ENCODE results near the gene BCAN.
A peak's percentile ranks its signal among the peaks of the same experiment; 100 is the strongest.

The BCAN gene

DNA sequence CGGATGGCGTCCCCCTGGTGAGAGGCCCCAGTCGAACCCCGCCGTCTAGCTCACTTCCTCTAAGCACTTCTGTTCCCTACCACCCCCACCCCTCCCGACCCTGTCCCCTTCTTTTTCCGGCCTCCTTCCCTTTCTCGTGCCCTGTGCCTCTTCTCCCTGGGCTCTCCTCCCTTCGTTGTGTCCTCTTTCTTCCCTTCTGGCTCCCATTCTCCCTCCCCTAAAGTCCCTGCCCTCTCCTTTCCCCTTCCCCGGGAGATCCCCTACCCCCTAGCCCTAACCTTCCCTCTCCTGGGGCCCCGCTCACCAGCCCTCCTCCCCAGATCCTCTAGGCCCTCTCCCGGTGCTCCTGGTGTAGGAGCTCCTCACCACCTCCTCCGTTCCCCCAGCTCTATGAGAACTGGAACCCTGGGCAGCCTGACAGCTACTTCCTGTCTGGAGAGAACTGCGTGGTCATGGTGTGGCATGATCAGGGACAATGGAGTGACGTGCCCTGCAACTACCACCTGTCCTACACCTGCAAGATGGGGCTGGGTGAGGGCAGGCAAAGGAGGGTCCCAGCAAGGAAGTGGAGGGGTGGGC lies 15.9 kb downstream of the BCAN start:
- TF ChIP-seq, protein P1, sequence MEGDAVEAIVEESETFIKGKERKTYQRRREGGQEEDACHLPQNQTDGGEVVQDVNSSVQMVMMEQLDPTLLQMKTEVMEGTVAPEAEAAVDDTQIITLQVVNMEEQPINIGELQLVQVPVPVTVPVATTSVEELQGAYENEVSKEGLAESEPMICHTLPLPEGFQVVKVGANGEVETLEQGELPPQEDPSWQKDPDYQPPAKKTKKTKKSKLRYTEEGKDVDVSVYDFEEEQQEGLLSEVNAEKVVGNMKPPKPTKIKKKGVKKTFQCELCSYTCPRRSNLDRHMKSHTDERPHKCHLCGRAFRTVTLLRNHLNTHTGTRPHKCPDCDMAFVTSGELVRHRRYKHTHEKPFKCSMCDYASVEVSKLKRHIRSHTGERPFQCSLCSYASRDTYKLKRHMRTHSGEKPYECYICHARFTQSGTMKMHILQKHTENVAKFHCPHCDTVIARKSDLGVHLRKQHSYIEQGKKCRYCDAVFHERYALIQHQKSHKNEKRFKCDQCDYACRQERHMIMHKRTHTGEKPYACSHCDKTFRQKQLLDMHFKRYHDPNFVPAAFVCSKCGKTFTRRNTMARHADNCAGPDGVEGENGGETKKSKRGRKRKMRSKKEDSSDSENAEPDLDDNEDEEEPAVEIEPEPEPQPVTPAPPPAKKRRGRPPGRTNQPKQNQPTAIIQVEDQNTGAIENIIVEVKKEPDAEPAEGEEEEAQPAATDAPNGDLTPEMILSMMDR (IDR thresholded peaks at IDR 0.05; ENCODE audit: low read depth, low read length): no peak
- DNase-seq: no peak
- Histone ChIP-seq H3K36me3 (no peaks in the 10 kb centered on the region), H3K4me1 (peaks cover 23% of the 10 kb centered on the region), H3K9me3 (no peaks in the 10 kb centered on the region), H3K27me3 (no peaks in the 10 kb centered on the region), H3K4me3 (ENCODE audit: low read depth, low read length) (peak overlapping the region; percentile 56; the same call in 1 of the 2 replicates)

DNA sequence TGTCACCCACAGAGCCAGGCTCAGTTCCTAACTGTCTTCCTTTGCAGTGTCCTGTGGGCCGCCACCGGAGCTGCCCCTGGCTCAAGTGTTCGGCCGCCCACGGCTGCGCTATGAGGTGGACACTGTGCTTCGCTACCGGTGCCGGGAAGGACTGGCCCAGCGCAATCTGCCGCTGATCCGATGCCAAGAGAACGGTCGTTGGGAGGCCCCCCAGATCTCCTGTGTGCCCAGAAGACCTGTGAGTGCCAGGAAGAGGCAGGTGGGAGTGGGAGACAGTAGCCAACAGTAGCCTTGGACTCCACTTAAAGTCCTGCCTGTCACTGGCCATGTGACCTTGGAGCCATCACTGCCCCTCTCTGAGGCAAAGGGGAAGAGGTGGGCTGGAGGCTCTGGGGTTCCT lies 16.6 kb downstream of the BCAN start:
- Histone ChIP-seq H3K9me3 (no peaks in the 10 kb centered on the region), H3K4me3 (ENCODE audit: low read depth, low read length) (no peak overlapping the region), H3K36me3 (no peaks in the 10 kb centered on the region), H3K27me3 (no peaks in the 10 kb centered on the region), H3K4me1 (peaks cover 23% of the 10 kb centered on the region)
- TF ChIP-seq, protein P1 (IDR thresholded peaks at IDR 0.05; ENCODE audit: low read depth, low read length): no peak
- DNase-seq: no peak

DNA sequence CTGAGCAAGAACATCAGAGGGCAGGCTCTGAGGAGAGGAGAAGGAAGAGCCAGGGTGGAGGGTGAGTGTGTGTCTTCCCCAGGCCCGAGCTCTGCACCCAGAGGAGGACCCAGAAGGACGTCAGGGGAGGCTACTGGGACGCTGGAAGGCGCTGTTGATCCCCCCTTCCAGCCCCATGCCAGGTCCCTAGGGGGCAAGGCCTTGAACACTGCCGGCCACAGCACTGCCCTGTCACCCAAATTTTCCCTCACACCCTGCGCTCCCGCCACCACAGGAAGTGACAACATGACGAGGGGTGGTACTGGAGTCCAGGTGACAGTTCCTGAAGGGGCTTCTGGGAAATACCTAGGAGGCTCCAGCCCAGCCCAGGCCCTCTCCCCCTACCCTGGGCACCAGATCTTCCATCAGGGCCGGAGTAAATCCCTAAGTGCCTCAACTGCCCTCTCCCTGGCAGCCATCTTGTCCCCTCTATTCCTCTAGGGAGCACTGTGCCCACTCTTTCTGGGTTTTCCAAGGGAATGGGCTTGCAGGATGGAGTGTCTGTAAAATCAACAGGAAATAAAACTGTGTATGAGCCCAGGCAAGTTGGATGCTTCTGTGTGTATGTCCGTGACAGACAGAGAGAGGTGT lies 17.1 kb downstream of the BCAN start:
- H3K36me3 ChIP-seq: no peaks in the 10 kb centered on the region
- no peak overlapping the region for H3K4me3 ChIP-seq (ENCODE audit: low read depth, low read length)
- no peaks in the 10 kb centered on the region for H3K27me3 ChIP-seq
- DNase-seq: no peak
- H3K9me3 ChIP-seq: no peaks in the 10 kb centered on the region
- peaks cover 23% of the 10 kb centered on the region for H3K4me1 ChIP-seq
- TF ChIP-seq, protein P1 (IDR thresholded peaks at IDR 0.05; ENCODE audit: low read depth, low read length): no peak

DNA sequence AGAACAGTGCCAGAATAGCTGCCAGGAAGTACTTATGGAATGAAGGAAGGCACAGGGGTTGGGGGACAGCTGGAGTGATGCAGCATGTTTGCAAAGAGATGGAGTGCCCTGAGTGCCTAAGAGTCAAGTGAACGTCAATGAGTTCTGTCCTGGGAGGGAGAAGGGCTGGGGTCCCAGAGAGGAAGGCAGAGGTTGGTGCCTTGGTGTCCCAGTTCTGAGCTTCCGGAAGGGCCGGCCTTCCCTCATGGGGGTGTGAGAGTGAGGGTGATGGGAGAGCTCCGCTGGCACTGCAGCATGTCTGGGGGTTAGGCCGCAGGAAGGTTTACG lies 17.7 kb downstream of the BCAN start:
- TF ChIP-seq, protein P1 (IDR thresholded peaks at IDR 0.05; ENCODE audit: low read depth, low read length): no peak
- Histone ChIP-seq H3K9me3 (no peaks in the 10 kb centered on the region), H3K36me3 (no peaks in the 10 kb centered on the region), H3K27me3 (no peaks in the 10 kb centered on the region), H3K4me3 (ENCODE audit: low read depth, low read length) (peak overlapping the region; percentile 29; the same call in 1 of the 2 replicates), H3K4me1 (peaks cover 29% of the 10 kb centered on the region)
- no peak for DNase-seq

DNA sequence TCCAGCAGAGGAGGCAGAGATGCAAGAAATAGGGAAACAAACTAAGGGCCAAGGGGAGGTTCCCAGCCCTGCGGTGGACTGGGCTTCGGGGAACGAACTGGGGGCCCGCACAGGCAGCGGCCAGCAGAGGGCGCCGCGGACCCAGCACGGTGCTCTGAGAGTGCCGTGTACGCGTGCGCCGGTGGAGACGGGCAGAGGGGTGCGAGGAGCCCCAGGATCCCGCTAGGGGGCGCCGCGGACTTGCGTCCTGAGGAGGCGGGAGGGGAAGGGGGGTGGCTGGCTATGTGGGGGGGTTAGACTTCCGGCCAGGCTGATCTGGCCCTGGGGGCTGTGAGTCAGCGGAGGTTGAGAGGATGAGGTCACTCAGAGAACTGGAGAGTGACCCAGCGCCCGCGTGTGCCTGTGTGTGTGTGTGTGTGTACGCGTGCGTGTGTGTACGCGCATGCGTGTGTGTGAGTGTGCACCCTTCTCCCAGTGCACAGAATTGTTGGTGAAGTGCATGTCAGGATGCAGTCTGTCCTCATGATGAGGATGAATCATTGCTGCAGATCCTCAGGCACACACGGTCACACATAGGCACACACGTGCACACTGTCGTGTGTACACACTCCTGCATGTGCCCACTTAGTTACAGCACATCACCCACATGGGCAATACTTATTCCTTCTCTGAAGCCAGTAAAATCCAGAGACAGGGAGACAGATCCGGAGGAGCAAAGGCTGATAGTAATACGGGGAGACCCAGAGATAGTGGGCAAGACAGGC lies 18.3 kb downstream of the BCAN start:
- peak; percentile 98 for DNase-seq
- Histone ChIP-seq H3K27me3 (no peaks in the 10 kb centered on the region), H3K4me1 (peaks cover 29% of the 10 kb centered on the region), H3K4me3 (ENCODE audit: low read depth, low read length) (peak overlapping the region; percentile 67), H3K9me3 (no peaks in the 10 kb centered on the region), H3K36me3 (no peaks in the 10 kb centered on the region)
- TF ChIP-seq, protein P1 (IDR thresholded peaks at IDR 0.05; ENCODE audit: low read depth, low read length): peak; percentile 92

DNA sequence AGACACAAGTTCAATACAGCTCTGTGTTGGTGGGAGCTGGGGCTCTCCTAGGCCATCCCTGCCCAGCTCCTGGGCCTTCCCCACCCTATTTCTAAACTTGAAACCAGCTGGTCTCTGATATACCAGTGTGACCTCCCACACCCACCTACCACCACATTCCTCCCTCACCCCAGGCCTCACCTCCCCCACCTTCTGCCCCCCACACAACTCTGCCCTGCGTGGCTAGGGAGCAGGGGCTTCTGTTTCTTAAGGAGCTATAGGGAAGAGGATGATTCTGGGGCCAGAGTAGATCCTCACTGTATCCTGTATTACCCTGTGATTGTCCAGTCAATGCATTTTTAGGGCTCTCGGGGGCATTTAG lies 18.8 kb downstream of the BCAN start:
- Histone ChIP-seq H3K4me1 (peaks cover 28% of the 10 kb centered on the region), H3K4me3 (ENCODE audit: low read depth, low read length) (peak overlapping the region; percentile 67), H3K36me3 (no peaks in the 10 kb centered on the region), H3K9me3 (no peaks in the 10 kb centered on the region), H3K27me3 (no peaks in the 10 kb centered on the region)
- no peak for DNase-seq
- TF ChIP-seq, protein P1 (IDR thresholded peaks at IDR 0.05; ENCODE audit: low read depth, low read length): no peak
